PC-3 (cell line): ENCODE measurements around the gene FAM216B.
A peak's percentile ranks its signal among the peaks of the same experiment; 100 is the strongest.

Source experiments
- CTCF ChIP-seq: fragments of 300-600 bp; sonication (generic); conservative IDR thresholded peaks from 2 replicates; pipeline ENCODE4 v1.5.1; 2017; ENCODE audit warnings: antibody characterized with exemption, low read depth, mild to moderate bottlenecking, low read length
- EZH2 ChIP-seq: fragments of 300-600 bp; sonication (generic); IDR thresholded peaks from one replicate; pipeline ENCODE4 v1.6.1; 2017; ENCODE audit warnings: antibody characterized with exemption, mild to moderate bottlenecking, low read length; ENCODE audit not compliant: unreplicated experiment

DNA sequence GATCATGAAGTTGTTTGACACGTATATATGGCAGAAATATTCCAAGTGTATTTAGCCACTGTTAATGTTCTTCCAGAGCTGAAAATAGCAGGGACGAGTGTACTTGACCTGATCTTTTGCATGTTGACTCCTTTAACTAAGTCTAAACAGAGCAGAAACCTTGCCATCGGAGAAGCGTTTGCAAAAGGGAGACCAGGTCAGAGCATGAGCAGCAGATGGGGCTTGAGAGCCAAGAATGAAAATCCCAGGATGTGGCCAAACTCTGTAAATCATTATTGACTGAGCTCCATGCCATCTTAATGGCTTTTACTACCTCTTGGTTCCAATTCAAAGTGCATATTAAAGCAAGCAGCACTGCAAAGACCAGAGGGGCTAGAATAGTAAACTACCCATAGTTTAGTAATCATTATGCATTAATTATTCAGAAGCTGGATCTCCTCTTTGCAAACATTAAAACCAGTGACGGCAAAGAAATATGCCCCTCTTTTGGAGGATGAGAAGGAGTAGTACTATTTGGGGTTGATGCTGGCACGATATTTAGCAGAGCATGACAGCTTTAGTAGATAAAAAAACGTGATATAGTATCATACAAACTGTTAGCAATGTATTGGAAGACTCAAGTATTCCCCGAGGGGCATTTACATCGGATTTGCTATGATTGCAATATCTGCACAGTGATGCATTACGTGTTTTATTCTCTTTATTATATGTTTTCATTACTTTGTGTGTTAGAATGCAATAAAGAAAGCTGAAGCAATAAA, 55.7 kb downstream of the FAM216B start:
- TF ChIP-seq CTCF (peak; percentile 57), EZH2 (no peak)
